Measurements from ENCODE around the gene RILP. TPM values are rescaled to one million over a fixed set of nuclear protein-coding genes. Genes with fewer than 3 reads are reported as not detected.

The RILP gene
- total and polyA plus RNA-seq, 2 of the 4 experiments (the other 2 are of a cell fraction) = 3.9 to 6.0 TPM

- TF ChIP-seq FOS (IDR thresholded peaks at IDR 0.05; ENCODE audit: low read depth, low read length) (no peak; the same call in 1 of the 2 replicates), RFX5 (IDR thresholded peaks at IDR 0.05; ENCODE audit: low read depth, low read length) (no peak), MAFK (IDR thresholded peaks at IDR 0.05; ENCODE audit: low read depth, low read length) (no peak), CEBPB (IDR thresholded peaks at IDR 0.05; ENCODE audit: low read depth, low read length) (no peak), MXI1 (IDR thresholded peaks at IDR 0.05; ENCODE audit: borderline replicate concordance, low read depth, low read length) (no peak), NFE2L2 (IDR thresholded peaks at IDR 0.05; ENCODE audit: low read depth, low read length) (no peak)
- TF ChIP-seq, protein P1, sequence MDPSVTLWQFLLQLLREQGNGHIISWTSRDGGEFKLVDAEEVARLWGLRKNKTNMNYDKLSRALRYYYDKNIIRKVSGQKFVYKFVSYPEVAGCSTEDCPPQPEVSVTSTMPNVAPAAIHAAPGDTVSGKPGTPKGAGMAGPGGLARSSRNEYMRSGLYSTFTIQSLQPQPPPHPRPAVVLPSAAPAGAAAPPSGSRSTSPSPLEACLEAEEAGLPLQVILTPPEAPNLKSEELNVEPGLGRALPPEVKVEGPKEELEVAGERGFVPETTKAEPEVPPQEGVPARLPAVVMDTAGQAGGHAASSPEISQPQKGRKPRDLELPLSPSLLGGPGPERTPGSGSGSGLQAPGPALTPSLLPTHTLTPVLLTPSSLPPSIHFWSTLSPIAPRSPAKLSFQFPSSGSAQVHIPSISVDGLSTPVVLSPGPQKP (IDR thresholded peaks at IDR 0.05; ENCODE audit: borderline replicate concordance, low read depth, low read length) = no peak
- peak overlapping the region; percentile 81 for H2AFZ ChIP-seq (replicated peaks; ENCODE audit: low read length, poor library complexity)
- ATAC-seq (ENCODE audit: low read depth) (no peak), DNase-seq (peak; percentile 73)
- WGBS, 2 experiments (ENCODE audit: extremely low coverage in 2 of 2, insufficient read length in 1 of 2) = 31% methylated on average over 5 of the region's 15 CpGs; no CpG with 5 or more reads in 1 of the 2 experiments
- no peak overlapping the region for H3K27ac ChIP-seq (ENCODE audit: insufficient read depth, low read length)
- H4K20me1 ChIP-seq (ENCODE audit: insufficient read depth, low read length) = peaks cover 10% of the 10 kb centered on the region
- peak overlapping the region; percentile 7 for H2BK5ac ChIP-seq (ENCODE audit: low read depth, low read length, poor library complexity, severe bottlenecking)
- peak overlapping the region; percentile 42 for H2AK9ac ChIP-seq (replicated peaks; ENCODE audit: low read depth, low read length, poor library complexity)
- H3K9me1 ChIP-seq (ENCODE audit: insufficient read depth, low read length) = peaks cover 14% of the 10 kb centered on the region
- ChIA-PET CTCF (no interaction called here), POLR2A (ENCODE audit: unreplicated experiment) (no interaction called here)
- no peak overlapping the region; the same call in 1 of the 2 replicates for H3K4ac ChIP-seq (ENCODE audit: low read depth, low read length)
- BruUV-seq (replicated peaks) = no TSS peak
- no peak overlapping the region for H3K23ac ChIP-seq (ENCODE audit: low read depth, low read length)
- no peak overlapping the region for H3K4me3 ChIP-seq (ENCODE audit: insufficient read depth, low read depth, low read length)
- H2BK15ac ChIP-seq (ENCODE audit: low read depth, low read length) = no peak overlapping the region
- no peak overlapping the region for H4K5ac ChIP-seq (ENCODE audit: low read depth, low read length)
- no peaks in the 10 kb centered on the region for H3K79me1 ChIP-seq (ENCODE audit: low read depth in 1 of 2, low read length in 2 of 2)
- peak overlapping the region; percentile 55; the same call in 1 of the 2 replicates for H4K91ac ChIP-seq (ENCODE audit: insufficient read depth, low read depth, low read length)
- H3K36me3 ChIP-seq (ENCODE audit: control insufficient read depth, insufficient read depth, low read length) = no peaks in the 10 kb centered on the region
- peaks cover 24% of the 10 kb centered on the region for H3K4me1 ChIP-seq (ENCODE audit: control insufficient read depth, insufficient read depth, low read length)
- dilution Hi-C loops (cut with HindIII; ENCODE audit: low sequenced_read_pairs, unreplicated experiment) (no loop called here), intact Hi-C loops (cut with micrococcal nuclease) (loop anchor here (5.0 kb wide), 1 partner anchor 387 kb away; no protein-coding TSS in a partner anchor), in situ Hi-C loops (cut with MboI; ENCODE audit: low sequenced_read_pairs) (loop anchor here (5.0 kb wide), 1 partner anchor 67 kb away; no protein-coding TSS in a partner anchor)
- H2BK20ac ChIP-seq (ENCODE audit: low read depth, low read length) = no peak overlapping the region
- peak overlapping the region; percentile 54 to 85; a peak in 2 of 4 replicates for H4K8ac ChIP-seq (ENCODE audit: low read depth in 2 of 2, low read length in 2 of 2)
- no peak overlapping the region for H3K56ac ChIP-seq (ENCODE audit: extremely low read depth, insufficient read depth, low read length)
- H3K14ac ChIP-seq (replicated peaks; ENCODE audit: low read depth, low read length) = no peak overlapping the region
- H3K27me3 ChIP-seq (ENCODE audit: control insufficient read depth, insufficient read depth, low read length) = no peaks in the 10 kb centered on the region; the same call in 1 of the 2 replicates
- H3K9me3 ChIP-seq (ENCODE audit: control insufficient read depth, insufficient read depth, low read length) = no peaks in the 10 kb centered on the region
- H3K4me2 ChIP-seq (ENCODE audit: low read depth, low read length) = no peak overlapping the region
- H3K18ac ChIP-seq (ENCODE audit: low read depth, low read length) = no peak overlapping the region
- peak overlapping the region; percentile 45 for H2AK5ac ChIP-seq (ENCODE audit: low read depth, low read length)
- H2BK120ac ChIP-seq (ENCODE audit: low read depth, low read length) = peak overlapping the region; percentile 40; the same call in 1 of the 2 replicates
- H3K9ac ChIP-seq (ENCODE audit: low read depth, low read length) = no peak overlapping the region
These were observed 5.0 kb downstream of the RILP start for GRCh38 chr17:1644493-1645206.

All from IMR-90 (cell line).